GM12878 (cell line): ENCODE data around the gene FXYD6.

ENCODE experiments used
- CHD4 ChIP-seq: fragments of 200-600 bp; sonication (generic); IDR thresholded peaks from 2 replicates; pipeline ENCODE4 v1.6.1; 2016; ENCODE audit warnings: mild to moderate bottlenecking
- CTCF ChIP-seq, 3 experiments: IDR thresholded peaks in 2 of 3; conservative IDR thresholded peaks in 1 of 3; 2 replicates each; pipeline ENCODE4 v1.5.1; 2011; ENCODE audit warnings: low read depth in 3 of 3, low read length in 3 of 3, mild to moderate bottlenecking in 3 of 3, control low read depth in 2 of 3, moderate library complexity in 2 of 3, inconsistent platforms in 1 of 3, mixed read lengths in 1 of 3; ENCODE audit not compliant: control insufficient read depth in 2 of 3, insufficient read depth in 1 of 3; ENCODE audit errors: extremely low read depth in 1 of 3
- EZH2 ChIP-seq: IDR thresholded peaks from 2 replicates; pipeline ENCODE4 v1.6.1; 2012; ENCODE audit warnings: low read depth, mild to moderate bottlenecking, control low read depth, inconsistent platforms, low read length, borderline replicate concordance; ENCODE audit not compliant: control insufficient read depth
- MEF2A ChIP-seq: IDR thresholded peaks from 2 replicates; pipeline ENCODE4 v1.6.1; 2011; ENCODE audit warnings: low read depth, mild to moderate bottlenecking, low read length, moderate library complexity; ENCODE audit not compliant: insufficient read depth
- POLR2A ChIP-seq: IDR thresholded peaks from 2 replicates; pipeline ENCODE4 v1.6.1; 2011; ENCODE audit warnings: low read depth, mild to moderate bottlenecking, low read length
- SIX5 ChIP-seq: IDR thresholded peaks from 2 replicates; pipeline ENCODE4 v1.6.1; 2011; ENCODE audit warnings: mild to moderate bottlenecking, low read depth, low read length, moderate library complexity; ENCODE audit not compliant: severe bottlenecking
- SMAD1 ChIP-seq: fragments of 450-650 bp; IDR thresholded peaks from 2 replicates; pipeline ENCODE4 v1.6.1; 2018; ENCODE audit warnings: mild to moderate bottlenecking, low read depth; ENCODE audit not compliant: partially characterized antibody
- SREBF1 ChIP-seq: IDR thresholded peaks from 2 replicates; pipeline ENCODE4 v1.6.1; 2012; ENCODE audit warnings: mild to moderate bottlenecking, low read length
- TAF1 ChIP-seq: IDR thresholded peaks from 2 replicates; pipeline ENCODE4 v1.6.1; 2011; ENCODE audit warnings: mild to moderate bottlenecking, low read depth, low read length, borderline replicate concordance
- USF2 ChIP-seq: IDR thresholded peaks from 2 replicates; pipeline ENCODE4 v1.6.1; 2011; ENCODE audit warnings: low read depth, low read length, improper control_type of control experiment, borderline replicate concordance
- ZNF274 ChIP-seq: IDR thresholded peaks from one replicate; pipeline ENCODE4 v1.8.0; 2011; ENCODE audit not compliant: insufficient read length, insufficient read depth

- TF ChIP-seq ZNF274 (no peak), SIX5 (no peak), SMAD1 (no peak), EZH2 (no peak), SREBF1 (no peak), TAF1 (no peak), USF2 (no peak), MEF2A (no peak), POLR2A (no peak), CTCF (IDR thresholded peaks at IDR 0.05 in 2 of 3, conservative IDR thresholded peaks at IDR 0.05 in 1 of 3; ENCODE audit: control insufficient read depth in 2 of 3, extremely low read depth in 1 of 3, insufficient read depth in 1 of 3, low read depth in 3 of 3, low read length in 3 of 3) (no peak), CHD4 (no peak)
Measured at GRCh38 chr11:117887431-117888138, 11.1 kb upstream of the FXYD6 start.
